CD4-positive, alpha-beta memory T cell (primary cell): ENCODE results near the gene BIRC7. TPM values are rescaled to one million over a fixed set of nuclear protein-coding genes. Genes with fewer than 3 reads are reported as not detected.

Source experiments
- CTCF ChIA-PET: fragments of 350-600 bp; sonication (Branson Sonifier 250); formaldehyde crosslinking; loops from one replicate; lab custom pipeline; 2021; ENCODE audit warnings: inconsistent platforms; ENCODE audit not compliant: partially characterized antibody; lab: Charles Lee
- POLR2A ChIA-PET: fragments of 350-600 bp; sonication (Branson Sonifier 250); formaldehyde crosslinking; loops from one replicate; lab custom pipeline; 2021; ENCODE audit not compliant: partially characterized antibody; lab: Charles Lee
- DNase-seq, 5 donors: peaks; one replicate each; pipeline versions ENCODE4 v3.0.0 to v3.0.0-alpha.2; 2020 to 2022; ENCODE audit warnings: mixed read lengths in 1 of 5
- H3K27ac ChIP-seq: one replicate; pipeline ENCODE4 v1.7.0; 2013; ENCODE audit warnings: low read depth, low read length
- H3K27me3 ChIP-seq: 2 replicates; pipeline ENCODE4 v1.7.0; 2013; ENCODE audit warnings: mild to moderate bottlenecking, low read length, moderate library complexity; ENCODE audit not compliant: insufficient read depth
- H3K36me3 ChIP-seq: 2 replicates; pipeline ENCODE4 v1.7.0; 2013; ENCODE audit warnings: mild to moderate bottlenecking, low read length, moderate library complexity; ENCODE audit not compliant: insufficient read depth
- H3K4me1 ChIP-seq: 2 replicates; pipeline ENCODE4 v1.7.0; 2013; ENCODE audit warnings: mild to moderate bottlenecking, low read length, moderate library complexity; ENCODE audit not compliant: insufficient read depth
- H3K4me3 ChIP-seq, 2 donors: one replicate each; pipeline ENCODE4 v1.7.0; 2013; ENCODE audit warnings: low read length in 2 of 2, mild to moderate bottlenecking in 1 of 2
- H3K9me3 ChIP-seq, 2 donors: one replicate each; pipeline ENCODE4 v1.7.0; 2013; ENCODE audit warnings: low read length in 2 of 2, control low read depth in 1 of 2; ENCODE audit not compliant: control insufficient read depth in 1 of 2
- H3K27ac Mint-ChIP-seq, 7 donors: one replicate each; pipeline ENCODE4 v1.8.0; 2020 to 2021; ENCODE audit warnings: mixed read lengths in 7 of 7, mild to moderate bottlenecking in 6 of 7, inconsistent platforms in 3 of 7, moderate library complexity in 3 of 7
- H3K27me3 Mint-ChIP-seq, 2 donors: one replicate each; pipeline ENCODE4 v1.8.0; 2020 to 2021; ENCODE audit warnings: mixed read lengths in 2 of 2
- H3K36me3 Mint-ChIP-seq, 2 donors: one replicate each; pipeline ENCODE4 v1.8.0; 2020 to 2021; ENCODE audit warnings: mixed read lengths in 2 of 2, inconsistent platforms in 1 of 2, mild to moderate bottlenecking in 1 of 2
- H3K4me1 Mint-ChIP-seq, 4 donors: one replicate each; pipeline ENCODE4 v1.8.0; 2020 to 2021; ENCODE audit warnings: mixed read lengths in 4 of 4, mild to moderate bottlenecking in 1 of 4
- H3K4me3 Mint-ChIP-seq, 8 donors: one replicate each; pipeline ENCODE4 v1.8.0; 2020 to 2021; ENCODE audit warnings: mixed read lengths in 8 of 8, mild to moderate bottlenecking in 7 of 8, moderate library complexity in 6 of 8, inconsistent platforms in 3 of 8
- H3K9me3 Mint-ChIP-seq, 8 donors: one replicate each; pipeline ENCODE4 v1.8.0; 2020 to 2021; ENCODE audit warnings: mixed read lengths in 8 of 8, mild to moderate bottlenecking in 5 of 8, inconsistent platforms in 3 of 8, moderate library complexity in 1 of 8
- intact Hi-C: fragments of 100-400 bp; cut with micrococcal nuclease; formaldehyde crosslinking; loops from one replicate; pipeline ENCODE4 v1.15.1; 2023
- polyA plus RNA-seq, 2 donors: library from polyadenylated mRNA; unstranded; fragments of 300-500 nt; fragmentation: Illumina TruSeq; gene quantifications; one replicate each; pipeline ENCODE4 v1.2.3, GENCODE V29; 2021
- total RNA-seq, 2 experiments: library from RNA; stranded (reverse); gene quantifications; one replicate each; pipeline ENCODE4 v1.2.3, GENCODE V29; 2021

Gene BIRC7
- total and polyA plus RNA-seq, 4 experiments from 2014 or later: not detected

GRCh38 chr20:63216849-63217471 lies 18.7 kb upstream of the BIRC7 start:
- Mint-ChIP-seq H3K27me3 (peaks cover 0 to 6% of the 10 kb centered on the region in 2 donors), H3K4me1 (peaks cover 28 to 43% (median 37%) of the 10 kb centered on the region in 4 donors), H3K27ac (peak overlapping the region; percentile 80 to 96 (median 92)), H3K36me3 (peaks cover 24 to 29% of the 10 kb centered on the region in 2 donors), H3K4me3 (peak overlapping the region; percentile 86 to 91 (median 90)), H3K9me3 (no peaks in the 10 kb centered on the region)
- H3K4me1 ChIP-seq: peaks cover 41% of the 10 kb centered on the region
- H3K36me3 ChIP-seq: peaks cover 17% of the 10 kb centered on the region
- no peaks in the 10 kb centered on the region for H3K27me3 ChIP-seq
- peak overlapping the region in 1 of 2 donors; percentile 80 for H3K4me3 ChIP-seq
- H3K9me3 ChIP-seq: no peaks in the 10 kb centered on the region
- POLR2A ChIA-PET: interaction anchor here (0.7 to 2.5 kb wide), 4 partner anchors 55 to 356 kb away, joined by 3 to 11 read pairs (median 4); partner anchors contain the start of genes ARFGAP1 and PPDPF
- peak overlapping the region; percentile 71 for H3K27ac ChIP-seq
- DNase-seq: peak in 1 of 5 donors; percentile 13
- CTCF ChIA-PET: no interaction called here
- intact Hi-C loops: loop anchor here (1.0 to 2.0 kb wide), 2 partner anchors 55 to 114 kb away; partner anchors contain the start of gene ARFGAP1

GRCh38 chr20:63217706-63218105 lies 18.0 kb upstream of the BIRC7 start:
- H3K27ac ChIP-seq: no peak overlapping the region
- no peak overlapping the region for H3K4me3 ChIP-seq
- H3K36me3 ChIP-seq: peaks cover 10% of the 10 kb centered on the region
- no peak for DNase-seq
- peaks cover 34% of the 10 kb centered on the region for H3K4me1 ChIP-seq
- H3K4me3 Mint-ChIP-seq: peak overlapping the region in 2 of 8 donors; percentile 36 to 57
- H3K36me3 Mint-ChIP-seq: peaks cover 18 to 23% of the 10 kb centered on the region in 2 donors
- no peaks in the 10 kb centered on the region for H3K9me3 Mint-ChIP-seq
- H3K27me3 Mint-ChIP-seq: peaks cover 0 to 6% of the 10 kb centered on the region in 2 donors
- no peaks in the 10 kb centered on the region for H3K27me3 ChIP-seq
- intact Hi-C loops: loop anchor here (2.0 kb wide), 1 partner anchor 115 kb away; no protein-coding TSS in a partner anchor
- ChIA-PET CTCF (no interaction called here), POLR2A (interaction anchor here (1.1 kb wide), 1 partner anchor 55 kb away, joined by 4 read pairs; the partner anchor contains the start of gene ARFGAP1)
- no peak overlapping the region for H3K27ac Mint-ChIP-seq
- H3K4me1 Mint-ChIP-seq: peaks cover 23 to 35% (median 30%) of the 10 kb centered on the region in 4 donors
- no peaks in the 10 kb centered on the region for H3K9me3 ChIP-seq

GRCh38 chr20:63218701-63219446 lies 16.8 kb upstream of the BIRC7 start:
- Mint-ChIP-seq H3K4me1 (peaks cover 16 to 24% (median 20%) of the 10 kb centered on the region in 4 donors), H3K4me3 (no peak overlapping the region), H3K27ac (no peak overlapping the region), H3K27me3 (peaks cover 0 to 6% of the 10 kb centered on the region in 2 donors), H3K36me3 (peaks cover 9 to 14% of the 10 kb centered on the region in 2 donors), H3K9me3 (peaks cover 0 to 2% (median 0%) of the 10 kb centered on the region in 8 donors)
- intact Hi-C loops: no loop called here
- DNase-seq: no peak
- H3K9me3 ChIP-seq: no peaks in the 10 kb centered on the region
- ChIA-PET POLR2A (no interaction called here), CTCF (interaction anchor here (0.6 to 1.0 kb wide), 2 partner anchors 10 to 596 kb away, joined by 3 read pairs; no protein-coding TSS in a partner anchor)
- no peak overlapping the region for H3K4me3 ChIP-seq
- H3K4me1 ChIP-seq: peaks cover 22% of the 10 kb centered on the region
- H3K36me3 ChIP-seq: peaks cover under 1% of the 10 kb centered on the region
- H3K27ac ChIP-seq: no peak overlapping the region
- no peaks in the 10 kb centered on the region for H3K27me3 ChIP-seq

GRCh38 chr20:63219447-63219821 lies 16.3 kb upstream of the BIRC7 start:
- Histone ChIP-seq H3K4me1 (peaks cover 16% of the 10 kb centered on the region), H3K27me3 (no peaks in the 10 kb centered on the region), H3K9me3 (no peaks in the 10 kb centered on the region), H3K36me3 (no peaks in the 10 kb centered on the region), H3K27ac (no peak overlapping the region), H3K4me3 (no peak overlapping the region)
- CTCF ChIA-PET: interaction anchor here (0.6 to 1.0 kb wide), 2 partner anchors 9 to 596 kb away, joined by 3 read pairs; no protein-coding TSS in a partner anchor
- Mint-ChIP-seq H3K4me1 (peaks cover 12 to 19% (median 15%) of the 10 kb centered on the region in 4 donors), H3K9me3 (peaks cover 0 to 2% (median 0%) of the 10 kb centered on the region in 8 donors), H3K4me3 (peak overlapping the region in 1 of 8 donors; percentile 4), H3K36me3 (peaks cover 4 to 9% of the 10 kb centered on the region in 2 donors), H3K27ac (peak overlapping the region in 1 of 7 donors; percentile 42), H3K27me3 (peaks cover 0 to 6% of the 10 kb centered on the region in 2 donors)
- intact Hi-C loops: no loop called here
- POLR2A ChIA-PET: no interaction called here
- DNase-seq: no peak

GRCh38 chr20:63219866-63220521 lies 15.7 kb upstream of the BIRC7 start:
- ChIA-PET CTCF (interaction anchor here (0.6 to 1.3 kb wide), 2 partner anchors 11 to 597 kb away, joined by 3 read pairs; no protein-coding TSS in a partner anchor), POLR2A (no interaction called here)
- peak overlapping the region in 1 of 7 donors; percentile 48 for H3K27ac Mint-ChIP-seq
- no peak for DNase-seq
- Histone ChIP-seq H3K27ac (no peak overlapping the region), H3K9me3 (no peaks in the 10 kb centered on the region), H3K36me3 (no peaks in the 10 kb centered on the region), H3K4me1 (peaks cover 11% of the 10 kb centered on the region), H3K4me3 (no peak overlapping the region), H3K27me3 (no peaks in the 10 kb centered on the region)
- H3K4me1 Mint-ChIP-seq: peaks cover 6 to 13% (median 10%) of the 10 kb centered on the region in 4 donors
- peaks cover 0 to 2% (median 0%) of the 10 kb centered on the region in 8 donors for H3K9me3 Mint-ChIP-seq
- H3K4me3 Mint-ChIP-seq: peak overlapping the region in 1 of 8 donors; percentile 7
- intact Hi-C loops: no loop called here
- peaks cover 0 to 3% of the 10 kb centered on the region in 2 donors for H3K36me3 Mint-ChIP-seq
- H3K27me3 Mint-ChIP-seq: peaks cover 0 to 6% of the 10 kb centered on the region in 2 donors

- Histone ChIP-seq H3K27me3 (no peaks in the 10 kb centered on the region), H3K27ac (no peak overlapping the region), H3K4me3 (no peak overlapping the region), H3K36me3 (no peaks in the 10 kb centered on the region), H3K4me1 (peaks cover 7% of the 10 kb centered on the region), H3K9me3 (no peaks in the 10 kb centered on the region)
- CTCF ChIA-PET: interaction anchor here (1.3 kb wide), 1 partner anchor 12 kb away, joined by 3 read pairs; no protein-coding TSS in a partner anchor
- peaks cover 0 to 2% (median 0%) of the 10 kb centered on the region in 8 donors for H3K9me3 Mint-ChIP-seq
- H3K27me3 Mint-ChIP-seq: peaks cover 0 to 6% of the 10 kb centered on the region in 2 donors
- H3K4me1 Mint-ChIP-seq: peaks cover 3 to 8% (median 5%) of the 10 kb centered on the region in 4 donors
- intact Hi-C loops: no loop called here
- H3K4me3 Mint-ChIP-seq: no peak overlapping the region
- no peaks in the 10 kb centered on the region for H3K36me3 Mint-ChIP-seq
- POLR2A ChIA-PET: no interaction called here
- no peak for DNase-seq
- H3K27ac Mint-ChIP-seq: peak overlapping the region in 1 of 7 donors; percentile 75
These were observed 14.9 kb upstream of the BIRC7 start for GRCh38 chr20:63220696-63221399.
